Measurements from ENCODE around the gene SCLT1. TPM values are rescaled to one million over a fixed set of nuclear protein-coding genes. Genes with fewer than 3 reads are reported as not detected.

The SCLT1 gene
- total and polyA plus RNA-seq, 2 of the 8 experiments (the other 6 are each of a cell fraction or from before 2014, with no cell fraction given): 4.8 to 13.1 TPM

DNA sequence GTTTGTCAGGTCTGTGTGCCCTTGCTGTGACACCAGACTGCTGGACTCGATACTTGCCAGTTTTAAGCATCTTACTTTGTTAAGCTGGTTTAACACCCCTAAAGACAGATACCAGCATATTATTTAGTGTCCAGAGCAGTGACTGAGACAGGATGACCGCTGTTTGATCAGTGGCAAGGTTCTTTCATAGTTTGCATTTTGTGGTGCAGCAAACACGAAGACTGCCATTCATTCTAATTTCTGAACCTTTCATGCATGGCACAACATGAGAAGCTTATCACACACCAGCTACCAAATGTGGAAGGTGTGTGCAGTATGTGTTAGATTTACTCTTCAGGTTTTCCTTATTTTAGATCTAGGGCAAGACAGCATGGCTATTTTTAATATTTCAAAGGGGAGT, 255.7 kb downstream of the SCLT1 start (continued):
- TF ChIP-seq SIX5 (IDR thresholded peaks at IDR 0.05; ENCODE audit: low read depth, low read length) (no peak), RAD21 (IDR thresholded peaks at IDR 0.05 in 1 of 2, conservative IDR thresholded peaks at IDR 0.05 in 1 of 2; ENCODE audit: low read depth in 2 of 2, low read length in 2 of 2) (no peak), KDM5A (IDR thresholded peaks at IDR 0.05; ENCODE audit: low read length) (no peak), EZH2 (IDR thresholded peaks at IDR 0.05; ENCODE audit: low read depth, low read length, severe bottlenecking) (no peak), CEBPB (IDR thresholded peaks at IDR 0.05; ENCODE audit: low read depth, low read length) (no peak), HDAC6 (IDR thresholded peaks at IDR 0.05; ENCODE audit: low read depth, low read length) (no peak)

Data from H1 (cell line).